AG10803 (cell line): ENCODE measurements around the gene TMCO5A.

ENCODE experiments used
- DNase-seq: peaks from one replicate; pipeline ENCODE4 v3.0.0; 2010; ENCODE audit warnings: low read depth
- H3K4me3 ChIP-seq: 2 replicates; pipeline ENCODE4 v1.5.1; 2011; ENCODE audit warnings: mild to moderate bottlenecking, low read length, control low read depth
- CTCF ChIP-seq: conservative IDR thresholded peaks from 2 replicates; pipeline ENCODE4 v1.5.1; 2011; ENCODE audit warnings: mild to moderate bottlenecking, low read length, control low read depth, inconsistent platforms

TMCO5A gene

GRCh38 chr15:37900326-37901221, 33.9 kb upstream of the TMCO5A start:
- H3K4me3 ChIP-seq = no peak overlapping the region
- DNase-seq = peak; percentile 59
- no peak for TF ChIP-seq CTCF

- no peak overlapping the region for H3K4me3 ChIP-seq
- DNase-seq = no peak
- TF ChIP-seq CTCF = no peak
Observed at GRCh38 chr15:37902126-37902525, 32.3 kb upstream of the TMCO5A start.

- DNase-seq = no peak
Observed at GRCh38 chr15:37903919-37904625, 30.4 kb upstream of the TMCO5A start.

GRCh38 chr15:37907136-37907535, 27.3 kb upstream of the TMCO5A start:
- no peak overlapping the region for H3K4me3 ChIP-seq
- no peak for TF ChIP-seq CTCF
- DNase-seq = no peak

More at GRCh38 chr15:37903919-37904625, 30.4 kb upstream of the TMCO5A start:
- no peak for TF ChIP-seq CTCF
- H3K4me3 ChIP-seq = no peak overlapping the region

GRCh38 chr15:37921527-37922385, 12.7 kb upstream of the TMCO5A start:
- H3K4me3 ChIP-seq = no peak overlapping the region
- DNase-seq = no peak
- TF ChIP-seq CTCF = no peak

GRCh38 chr15:37926136-37926535, 8.3 kb upstream of the TMCO5A start:
- H3K4me3 ChIP-seq = no peak overlapping the region

More at GRCh38 chr15:37926136-37926535, 8.3 kb upstream of the TMCO5A start:
- DNase-seq = no peak
- no peak for TF ChIP-seq CTCF
